Ishikawa (cell line): ENCODE measurements around the gene TRIM34.

ENCODE experiments used
- CREB1 ChIP-seq: IDR thresholded peaks from 2 replicates; pipeline ENCODE4 v1.6.1; 2012; ENCODE audit warnings: low read depth
- EP300 ChIP-seq: IDR thresholded peaks from 2 replicates; pipeline ENCODE4 v1.6.1; 2012; ENCODE audit warnings: borderline replicate concordance
- FOXM1 ChIP-seq: IDR thresholded peaks from 2 replicates; pipeline ENCODE4 v1.6.1; 2012; ENCODE audit warnings: low read depth, borderline replicate concordance
- RAD21 ChIP-seq: IDR thresholded peaks from 2 replicates; pipeline ENCODE4 v1.6.1; 2012; ENCODE audit warnings: low read depth
- REST ChIP-seq: IDR thresholded peaks from 2 replicates; pipeline ENCODE4 v1.6.1; 2012; ENCODE audit warnings: low read depth, mild to moderate bottlenecking
- TAF1 ChIP-seq: IDR thresholded peaks from 2 replicates; pipeline ENCODE4 v1.6.1; 2012; ENCODE audit warnings: low read depth, mild to moderate bottlenecking
- TCF12 ChIP-seq: IDR thresholded peaks from 2 replicates; pipeline ENCODE4 v1.6.1; 2012; ENCODE audit warnings: low read depth
- USF1 ChIP-seq: IDR thresholded peaks from 2 replicates; pipeline ENCODE4 v1.6.1; 2012
- YY1 ChIP-seq: IDR thresholded peaks from 2 replicates; pipeline ENCODE4 v1.6.1; 2012; ENCODE audit warnings: low read depth

GRCh38 chr11:5611627-5612026 is 13.2 kb upstream of the TRIM34 start:
- TF ChIP-seq YY1 (no peak), CREB1 (no peak), USF1 (no peak), REST (no peak), TAF1 (no peak), EP300 (no peak), FOXM1 (no peak), TCF12 (no peak), RAD21 (no peak)
